ENCODE data around the gene LBR.

Gene LBR

GRCh38 chr1:225366552-225366951 is 61.3 kb downstream of the LBR start:
- DNase-seq: no peak

- DNase-seq: no peak
These were observed 61.8 kb downstream of the LBR start for GRCh38 chr1:225366018-225366417.

- DNase-seq: no peak
These were observed 63.4 kb downstream of the LBR start for GRCh38 chr1:225364439-225364838.

GRCh38 chr1:225362805-225363204 is 65.0 kb downstream of the LBR start:
- no peak for DNase-seq

GRCh38 chr1:225361176-225361575 is 66.7 kb downstream of the LBR start:
- DNase-seq: no peak

- no peak for DNase-seq
These were observed 67.7 kb downstream of the LBR start for GRCh38 chr1:225360119-225360518.

- DNase-seq: no peak
These were observed 72.0 kb downstream of the LBR start for GRCh38 chr1:225355863-225356262.

- peak; percentile 7 for DNase-seq
These were observed 72.9 kb downstream of the LBR start for GRCh38 chr1:225354906-225355305.

Measured in inflammatory macrophage treated with lipopolysaccharide for 4 hours (primary cell).